Measurements from ENCODE around the gene SPATA13.

The SPATA13 gene

GRCh38 chr13:24226762-24227161 lies 66.2 kb downstream of the SPATA13 start:
- DNase-seq = no peak

- no peak for DNase-seq
Observed at GRCh38 chr13:24228852-24229458, 68.4 kb downstream of the SPATA13 start.

- DNase-seq = no peak
Observed at GRCh38 chr13:24230428-24231072, 70.0 kb downstream of the SPATA13 start.

- no peak for DNase-seq
Observed at GRCh38 chr13:24231377-24231776, 70.9 kb downstream of the SPATA13 start.

- DNase-seq = no peak
Observed at GRCh38 chr13:24232037-24232436, 71.5 kb downstream of the SPATA13 start.

GRCh38 chr13:24232474-24232873 lies 72.0 kb downstream of the SPATA13 start:
- no peak for DNase-seq

GRCh38 chr13:24233351-24233901 lies 72.9 kb downstream of the SPATA13 start:
- no peak for DNase-seq

GRCh38 chr13:24234200-24234915 lies 73.8 kb downstream of the SPATA13 start:
- no peak for DNase-seq

- no peak for DNase-seq
Observed at GRCh38 chr13:24237356-24237755, 76.8 kb downstream of the SPATA13 start.

- DNase-seq = no peak
Observed at GRCh38 chr13:24241336-24241735, 80.8 kb downstream of the SPATA13 start.

GRCh38 chr13:24242100-24242499 lies 81.6 kb downstream of the SPATA13 start:
- no peak for DNase-seq

- DNase-seq = no peak
Observed at GRCh38 chr13:24243302-24243701, 82.8 kb downstream of the SPATA13 start.

GRCh38 chr13:24244802-24245201 lies 84.3 kb downstream of the SPATA13 start:
- DNase-seq = no peak

GRCh38 chr13:24247016-24247415 lies 86.5 kb downstream of the SPATA13 start:
- DNase-seq = no peak

GRCh38 chr13:24249624-24250023 lies 89.1 kb downstream of the SPATA13 start:
- no peak for DNase-seq

- no peak for DNase-seq
Observed at GRCh38 chr13:24250376-24251057, 90.0 kb downstream of the SPATA13 start.

- DNase-seq = no peak
Observed at GRCh38 chr13:24251525-24251924, 91.0 kb downstream of the SPATA13 start.

- DNase-seq = no peak
Observed at GRCh38 chr13:24252136-24252535, 91.6 kb downstream of the SPATA13 start.

GRCh38 chr13:24253520-24254145 lies 93.1 kb downstream of the SPATA13 start:
- no peak for DNase-seq

- DNase-seq = no peak
Observed at GRCh38 chr13:24254146-24254841, 93.8 kb downstream of the SPATA13 start.

GRCh38 chr13:24257497-24257896 lies 97.0 kb downstream of the SPATA13 start:
- DNase-seq = no peak

GRCh38 chr13:24261566-24261965 lies 101.0 kb downstream of the SPATA13 start:
- DNase-seq = no peak

All from NCI-H187 treated with DMSO at 0.1 percent for 48 hours (cell line).